Esophagus muscularis mucosa (tissue), 4 donors: ENCODE measurements around the gene RPS6KA2. TPM values are rescaled to one million over a fixed set of nuclear protein-coding genes. Genes with fewer than 3 reads are reported as not detected.

ENCODE experiments used
- DNase-seq: peaks from one replicate; pipeline ENCODE4 v3.0.0-alpha.2; 2017; ENCODE audit errors: extremely low spot score
- H3K27ac ChIP-seq, 4 donors: fragments of 200-600 bp; sonication (generic); replicated peaks in 1 of 4; 1 replicate in 3 of 4; 2 replicates in 1 of 4; pipeline ENCODE4 v1.5.1; 2016 to 2019; ENCODE audit warnings: mild to moderate bottlenecking in 1 of 4
- H3K27me3 ChIP-seq, 4 donors: fragments of 200-600 bp; sonication (generic); one replicate each; pipeline versions ENCODE4 v1.5.1 to v1.6.0; 2016 to 2019
- H3K36me3 ChIP-seq, 4 donors: fragments of 200-600 bp; sonication (generic); one replicate each; pipeline ENCODE4 v1.5.1; 2016 to 2019
- H3K4me1 ChIP-seq, 4 donors: fragments of 200-600 bp; sonication (generic); one replicate each; pipeline ENCODE4 v1.5.1; 2016 to 2019
- H3K4me3 ChIP-seq, 4 donors: fragments of 200-600 bp; sonication (generic); 1 replicate in 2 of 4; 2 replicates in 2 of 4; pipeline ENCODE4 v1.5.1; 2016 to 2019; ENCODE audit warnings: mild to moderate bottlenecking in 4 of 4, moderate library complexity in 1 of 4
- H3K9me3 ChIP-seq, 4 donors: fragments of 200-600 bp; sonication (generic); 1 replicate in 3 of 4; 2 replicates in 1 of 4; pipeline ENCODE4 v1.5.1; 2016 to 2019
- CTCF ChIP-seq, 3 experiments: fragments of 200-600 bp in 2 of 3; fragments of 450-650 bp in 1 of 3; sonication (generic) in 2 of 3; IDR thresholded peaks; one replicate each; pipeline ENCODE4 v1.5.1; 2017 to 2019; ENCODE audit warnings: antibody characterized with exemption in 3 of 3, mild to moderate bottlenecking in 2 of 3, moderate library complexity in 1 of 3
- EP300 ChIP-seq: sonication (generic); formaldehyde crosslinking; IDR thresholded peaks from one replicate; pipeline ENCODE4 v1.6.1; 2017; ENCODE audit warnings: antibody characterized with exemption
- POLR2A ChIP-seq: fragments of 450-650 bp; IDR thresholded peaks from one replicate; pipeline ENCODE4 v1.6.1; 2017; ENCODE audit warnings: antibody characterized with exemption, moderate library complexity, mild to moderate bottlenecking, low read depth
- POLR2AphosphoS5 ChIP-seq, 2 donors: sonication (generic); formaldehyde crosslinking; IDR thresholded peaks; one replicate each; pipeline ENCODE4 v1.6.1; 2017; ENCODE audit warnings: antibody characterized with exemption in 2 of 2
- WGBS: methylation state at CpG from one replicate; pipeline ENCODE4 v1.1.5; 2018; 5-methylcytosine and 5-hydroxymethylcytosine counted together
- intact Hi-C: fragments of 100-400 bp; cut with DNase I; formaldehyde crosslinking; loops from one replicate; pipeline ENCODE4 v1.15.1; 2023
- total RNA-seq, 4 donors: library from RNA; depleted of rRNA; stranded (reverse); fragments of >200 nt; gene quantifications; one replicate each; pipeline versions ENCODE4 v1.1.0 to v1.2.1, GENCODE V29; 2016

RPS6KA2 gene
- total RNA-seq, 4 donors from 2014 or later: 83.9 to 126 (median 112) TPM

GRCh38 chr6:166561771-166562359 is 65.2 kb downstream of the RPS6KA2 start:
- peaks cover 0 to 14% (median 0%) of the 10 kb centered on the region in 4 donors for H3K36me3 ChIP-seq
- peaks cover 0 to 13% (median 9%) of the 10 kb centered on the region in 4 donors for H3K9me3 ChIP-seq
- no peak overlapping the region for H3K27ac ChIP-seq
- H3K27me3 ChIP-seq: no peaks in the 10 kb centered on the region
- no peak for TF ChIP-seq EP300
- no peak for TF ChIP-seq CTCF (IDR thresholded peaks at IDR 0.05)
- WGBS: 83% methylated on average over 10 of the region's 10 CpGs
- DNase-seq: no peak
- intact Hi-C loops: no loop called here
- no peak overlapping the region for H3K4me3 ChIP-seq
- H3K4me1 ChIP-seq: peaks cover 10 to 25% (median 18%) of the 10 kb centered on the region in 4 donors

- 99% methylated on average over 3 of the region's 3 CpGs for WGBS
- no peak for DNase-seq
- peaks cover 0 to 14% (median 0%) of the 10 kb centered on the region in 4 donors for H3K36me3 ChIP-seq
- H3K9me3 ChIP-seq: peaks cover 0 to 13% (median 9%) of the 10 kb centered on the region in 4 donors
- intact Hi-C loops: no loop called here
- H3K4me1 ChIP-seq: peaks cover 20 to 33% (median 30%) of the 10 kb centered on the region in 4 donors
- no peak overlapping the region for H3K4me3 ChIP-seq
- H3K27me3 ChIP-seq: no peaks in the 10 kb centered on the region
- TF ChIP-seq EP300 (no peak), POLR2AphosphoS5 (IDR thresholded peaks at IDR 0.05) (no peak), CTCF (IDR thresholded peaks at IDR 0.05) (no peak), POLR2A (no peak)
- no peak overlapping the region for H3K27ac ChIP-seq
Measured at GRCh38 chr6:166560222-166560621, 66.8 kb downstream of the RPS6KA2 start.

GRCh38 chr6:166559662-166560061 is 67.4 kb downstream of the RPS6KA2 start:
- no peak for DNase-seq
- H3K9me3 ChIP-seq: peaks cover 0 to 13% (median 9%) of the 10 kb centered on the region in 4 donors
- TF ChIP-seq CTCF (IDR thresholded peaks at IDR 0.05) (no peak), POLR2AphosphoS5 (IDR thresholded peaks at IDR 0.05) (no peak), POLR2A (no peak), EP300 (no peak)
- intact Hi-C loops: loop anchor here (5.0 kb wide), 1 partner anchor 68 kb away; the partner anchor contains the start of gene RPS6KA2
- no peak overlapping the region for H3K4me3 ChIP-seq
- H3K36me3 ChIP-seq: peaks cover 0 to 12% (median 0%) of the 10 kb centered on the region in 4 donors
- WGBS: 92% methylated on average over 1 of the region's 1 CpG
- H3K4me1 ChIP-seq: peaks cover 26 to 38% (median 33%) of the 10 kb centered on the region in 4 donors
- H3K27me3 ChIP-seq: no peaks in the 10 kb centered on the region
- H3K27ac ChIP-seq: no peak overlapping the region

GRCh38 chr6:166559211-166559610 is 67.8 kb downstream of the RPS6KA2 start:
- 90% methylated on average over 5 of the region's 5 CpGs for WGBS
- intact Hi-C loops: loop anchor here (5.0 kb wide), 1 partner anchor 68 kb away; the partner anchor contains the start of gene RPS6KA2
- Histone ChIP-seq H3K4me3 (no peak overlapping the region), H3K36me3 (peaks cover 0 to 8% (median 0%) of the 10 kb centered on the region in 4 donors), H3K27ac (no peak overlapping the region), H3K9me3 (peaks cover 0 to 13% (median 9%) of the 10 kb centered on the region in 4 donors), H3K27me3 (no peaks in the 10 kb centered on the region), H3K4me1 (peaks cover 30 to 43% (median 36%) of the 10 kb centered on the region in 4 donors)
- no peak for DNase-seq
- TF ChIP-seq POLR2AphosphoS5 (IDR thresholded peaks at IDR 0.05) (no peak), CTCF (IDR thresholded peaks at IDR 0.05) (no peak), POLR2A (no peak), EP300 (no peak)
